HEK293T (cell line): ENCODE results near the gene C1orf116.

ENCODE experiments used
- CTCF ChIA-PET: fragments of 350-600 bp; formaldehyde crosslinking; extraction: SDS; loops from one replicate; lab custom pipeline; 2021; ENCODE audit warnings: antibody characterized with exemption, inconsistent platforms; lab: Yijun Ruan, JAX
- POLR2A ChIA-PET: fragments of 350-600 bp; formaldehyde crosslinking; extraction: SDS; loops from one replicate; lab custom pipeline; 2020; ENCODE audit warnings: antibody characterized with exemption, inconsistent platforms; lab: Yijun Ruan, JAX
- DNase-seq: peaks from one replicate; pipeline ENCODE4 v3.0.0; 2012; ENCODE audit warnings: mixed read lengths; ENCODE audit errors: extremely low spot score
- ARNT ChIP-seq: fragments of 450-650 bp; IDR thresholded peaks from 2 replicates; pipeline ENCODE4 v1.6.1; 2017; ENCODE audit warnings: mild to moderate bottlenecking
- BHLHE40 ChIP-seq: fragments of 450-650 bp; IDR thresholded peaks from 2 replicates; pipeline ENCODE4 v1.6.1; 2016; ENCODE audit warnings: mild to moderate bottlenecking, moderate library complexity, borderline replicate concordance
- CTBP1 ChIP-seq: fragments of 450-650 bp; IDR thresholded peaks from 2 replicates; pipeline ENCODE4 v1.6.1; 2016; ENCODE audit warnings: borderline replicate concordance
- ELF4 ChIP-seq: fragments of 450-650 bp; IDR thresholded peaks from 2 replicates; pipeline ENCODE4 v1.6.1; 2017; ENCODE audit warnings: antibody characterized with exemption
- FOXA1 ChIP-seq: fragments of 450-650 bp; IDR thresholded peaks from 2 replicates; pipeline ENCODE4 v1.6.1; 2016; ENCODE audit warnings: mild to moderate bottlenecking
- FOXK2 ChIP-seq: fragments of 450-650 bp; IDR thresholded peaks from 2 replicates; pipeline ENCODE4 v1.6.1; 2016; ENCODE audit warnings: mild to moderate bottlenecking
- FOXM1 ChIP-seq: fragments of 450-650 bp; IDR thresholded peaks from 2 replicates; pipeline ENCODE4 v1.6.1; 2017; ENCODE audit warnings: mild to moderate bottlenecking, borderline replicate concordance
- HDGF ChIP-seq: fragments of 450-650 bp; IDR thresholded peaks from 2 replicates; pipeline ENCODE4 v1.6.1; 2017; ENCODE audit warnings: antibody characterized with exemption, borderline replicate concordance
- L3MBTL2 ChIP-seq: fragments of 450-650 bp; conservative IDR thresholded peaks from 2 replicates; pipeline ENCODE4 v1.6.1; 2016; ENCODE audit warnings: mild to moderate bottlenecking
- LEF1 ChIP-seq: fragments of 450-650 bp; IDR thresholded peaks from 2 replicates; pipeline ENCODE4 v1.6.1; 2017; ENCODE audit warnings: mild to moderate bottlenecking, borderline replicate concordance
- NFRKB ChIP-seq: fragments of 450-650 bp; IDR thresholded peaks from 2 replicates; pipeline ENCODE4 v1.6.1; 2016; ENCODE audit warnings: mild to moderate bottlenecking, moderate library complexity
- SP1 ChIP-seq: fragments of 450-650 bp; IDR thresholded peaks from 2 replicates; pipeline ENCODE4 v1.6.1; 2017
- SUZ12 ChIP-seq: fragments of 450-650 bp; IDR thresholded peaks from 2 replicates; pipeline ENCODE4 v1.6.1; 2016; ENCODE audit warnings: mild to moderate bottlenecking
- TARDBP ChIP-seq: fragments of 450-650 bp; IDR thresholded peaks from 2 replicates; pipeline ENCODE4 v1.6.1; 2016
- ZNF384 ChIP-seq: fragments of 450-650 bp; IDR thresholded peaks from 2 replicates; pipeline ENCODE4 v1.6.1; 2016
- TF ChIP-seq, protein P1 (sequence below): fragments of 450-650 bp; IDR thresholded peaks from 2 replicates; pipeline ENCODE4 v1.6.1; 2016

Gene C1orf116

DNA sequence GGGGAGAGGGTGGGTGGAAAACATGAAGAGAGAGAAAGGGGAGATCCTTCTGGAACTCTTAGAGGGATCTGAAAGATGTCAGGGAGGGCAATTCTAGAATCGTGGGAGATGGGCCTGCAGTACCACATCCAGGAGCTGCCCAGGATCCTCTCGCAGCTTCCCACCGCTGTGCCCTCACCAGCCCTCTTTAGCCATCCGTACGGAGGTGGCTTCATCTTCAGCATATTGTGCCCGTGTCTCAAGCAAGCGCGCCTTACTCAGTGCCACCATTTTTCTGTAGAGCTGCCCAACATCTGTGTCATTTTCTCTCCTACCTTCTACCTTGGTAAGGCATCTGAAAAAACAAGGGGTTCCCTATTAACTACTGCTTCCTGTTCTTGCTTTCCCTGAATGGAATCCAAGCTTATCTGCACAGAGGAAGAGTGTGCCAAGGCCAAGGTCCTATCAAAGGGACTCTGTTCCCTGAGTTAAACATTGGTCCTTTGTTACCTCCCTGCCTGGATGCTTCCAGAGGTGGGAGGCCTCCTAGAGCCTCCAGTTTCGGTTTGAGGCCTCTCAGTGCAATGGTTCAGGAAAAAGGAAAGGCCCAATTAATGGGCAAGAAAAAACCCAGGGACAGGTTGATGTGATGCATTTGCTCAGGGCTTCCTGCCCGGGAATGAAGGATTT is 23.2 kb downstream of the C1orf116 start:
- CTCF ChIA-PET, result no interaction called here
- POLR2A ChIA-PET, result interaction anchor here (1.2 kb wide), 1 partner anchor 43 kb away, joined by 4 read pairs; the partner anchor contains the start of gene PFKFB2
- TF ChIP-seq SUZ12, result no peak
- TF ChIP-seq ZNF384, result no peak
- no peak for TF ChIP-seq HDGF
- no peak for TF ChIP-seq FOXA1
- TF ChIP-seq LEF1, result no peak

DNA sequence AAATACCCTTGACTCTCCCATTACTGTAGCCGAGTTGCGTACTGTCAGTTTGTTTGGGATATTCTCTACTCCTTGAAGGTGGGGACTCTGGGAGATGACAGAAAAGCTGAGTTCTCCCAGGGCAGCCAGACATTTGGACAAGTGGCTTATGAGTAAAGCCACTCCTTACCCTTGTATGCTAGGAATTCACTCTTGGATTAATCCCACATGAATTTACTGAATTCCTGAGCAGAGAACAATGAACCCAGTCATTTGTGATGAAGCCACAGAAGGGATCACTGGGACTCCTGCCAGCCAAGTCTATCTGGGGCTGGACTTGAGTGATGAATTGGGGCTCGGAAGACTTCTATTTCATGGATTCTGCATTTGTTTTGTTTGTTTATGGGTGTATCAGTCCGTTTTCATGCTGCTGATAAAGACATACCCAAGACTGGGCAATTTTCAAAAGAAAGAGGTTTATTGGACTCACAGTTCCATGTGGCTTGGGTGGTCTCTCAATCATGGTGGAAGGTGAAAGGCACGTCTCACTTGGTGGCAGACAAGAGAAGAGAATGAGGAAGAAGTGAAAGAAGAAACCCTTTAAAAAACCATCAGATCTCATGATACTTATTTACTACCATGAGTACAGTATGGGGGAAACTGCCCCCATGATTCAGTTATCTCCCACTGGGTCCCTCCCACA is 25.1 kb downstream of the C1orf116 start:
- ChIA-PET CTCF (no interaction called here), POLR2A (no interaction called here)
- no peak for TF ChIP-seq FOXM1
- no peak for TF ChIP-seq HDGF
- no peak for TF ChIP-seq ELF4
- no peak for TF ChIP-seq CTBP1
- no peak for TF ChIP-seq FOXK2
- TF ChIP-seq NFRKB, result no peak
- TF ChIP-seq ZNF384, result no peak
- no peak for TF ChIP-seq LEF1
- no peak for TF ChIP-seq SUZ12
- TF ChIP-seq TARDBP, result no peak
- no peak for TF ChIP-seq L3MBTL2
- TF ChIP-seq FOXA1, result no peak
- no peak for TF ChIP-seq BHLHE40
- TF ChIP-seq ARNT, result no peak
- TF ChIP-seq, protein P1, sequence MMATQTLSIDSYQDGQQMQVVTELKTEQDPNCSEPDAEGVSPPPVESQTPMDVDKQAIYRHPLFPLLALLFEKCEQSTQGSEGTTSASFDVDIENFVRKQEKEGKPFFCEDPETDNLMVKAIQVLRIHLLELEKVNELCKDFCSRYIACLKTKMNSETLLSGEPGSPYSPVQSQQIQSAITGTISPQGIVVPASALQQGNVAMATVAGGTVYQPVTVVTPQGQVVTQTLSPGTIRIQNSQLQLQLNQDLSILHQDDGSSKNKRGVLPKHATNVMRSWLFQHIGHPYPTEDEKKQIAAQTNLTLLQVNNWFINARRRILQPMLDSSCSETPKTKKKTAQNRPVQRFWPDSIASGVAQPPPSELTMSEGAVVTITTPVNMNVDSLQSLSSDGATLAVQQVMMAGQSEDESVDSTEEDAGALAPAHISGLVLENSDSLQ, result no peak
- TF ChIP-seq SP1, result no peak
- DNase-seq, result no peak

More for the DNA sequence above, 23.2 kb downstream of the C1orf116 start:
- no peak for DNase-seq

DNA sequence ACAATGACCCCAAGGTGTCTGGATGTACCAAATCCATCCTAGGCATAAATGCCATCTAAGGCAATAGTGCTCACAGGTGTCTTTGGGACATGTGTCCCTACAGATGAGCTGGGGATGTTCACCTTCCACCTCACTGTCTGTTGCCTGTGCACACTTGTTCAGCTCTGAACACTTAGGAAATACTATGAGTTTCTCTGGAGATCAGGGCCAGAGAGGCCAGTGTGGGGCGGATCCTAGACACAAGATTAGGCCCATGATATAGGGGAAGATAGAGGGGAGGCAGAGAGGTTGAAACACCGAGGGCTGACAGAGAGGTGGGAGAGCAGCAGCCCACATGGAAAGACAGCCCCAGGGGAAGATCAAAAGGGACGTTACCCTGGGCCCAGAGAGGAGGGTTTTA is 25.6 kb downstream of the C1orf116 start:
- no peak for DNase-seq
- ChIA-PET CTCF (interaction anchor here (0.6 kb wide), 1 partner anchor 791 kb away, joined by 3 read pairs; no protein-coding TSS in a partner anchor), POLR2A (no interaction called here)
- no peak for TF ChIP-seq SP1
- TF ChIP-seq CTBP1, result no peak
- TF ChIP-seq ZNF384, result no peak
- no peak for TF ChIP-seq FOXK2

DNA sequence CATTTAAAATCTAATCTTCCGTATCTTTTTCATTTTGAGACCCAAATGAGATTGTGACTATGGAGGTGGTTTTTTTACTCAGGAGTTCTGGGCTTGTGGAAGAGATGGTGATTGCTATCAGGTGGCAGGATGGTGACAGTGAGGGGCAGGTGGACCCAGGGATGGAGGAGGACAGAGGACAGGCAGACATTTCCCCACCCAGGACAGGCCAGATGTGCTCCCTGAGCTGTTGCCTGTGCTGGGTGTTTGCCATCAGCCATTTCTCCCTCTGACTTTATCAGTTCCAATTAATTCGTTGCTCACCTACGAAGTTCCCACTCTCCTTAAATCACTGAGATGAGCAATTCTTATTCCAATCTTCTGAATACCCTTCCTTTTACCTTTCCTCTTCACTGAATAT is 26.5 kb downstream of the C1orf116 start:
- POLR2A ChIA-PET, result no interaction called here
- no peak for DNase-seq
- TF ChIP-seq HDGF (no peak), ELF4 (no peak), FOXM1 (no peak), NFRKB (no peak), TARDBP (no peak), SUZ12 (no peak), ARNT (no peak), ZNF384 (no peak), CTBP1 (no peak), SP1 (no peak), BHLHE40 (no peak), FOXA1 (no peak), LEF1 (no peak), L3MBTL2 (no peak), FOXK2 (no peak)
- TF ChIP-seq, protein P1, result no peak
- CTCF ChIA-PET, result interaction anchor here (0.7 to 0.8 kb wide), 2 partner anchors 16 to 93 kb away, joined by 3 read pairs; no protein-coding TSS in a partner anchor

DNA sequence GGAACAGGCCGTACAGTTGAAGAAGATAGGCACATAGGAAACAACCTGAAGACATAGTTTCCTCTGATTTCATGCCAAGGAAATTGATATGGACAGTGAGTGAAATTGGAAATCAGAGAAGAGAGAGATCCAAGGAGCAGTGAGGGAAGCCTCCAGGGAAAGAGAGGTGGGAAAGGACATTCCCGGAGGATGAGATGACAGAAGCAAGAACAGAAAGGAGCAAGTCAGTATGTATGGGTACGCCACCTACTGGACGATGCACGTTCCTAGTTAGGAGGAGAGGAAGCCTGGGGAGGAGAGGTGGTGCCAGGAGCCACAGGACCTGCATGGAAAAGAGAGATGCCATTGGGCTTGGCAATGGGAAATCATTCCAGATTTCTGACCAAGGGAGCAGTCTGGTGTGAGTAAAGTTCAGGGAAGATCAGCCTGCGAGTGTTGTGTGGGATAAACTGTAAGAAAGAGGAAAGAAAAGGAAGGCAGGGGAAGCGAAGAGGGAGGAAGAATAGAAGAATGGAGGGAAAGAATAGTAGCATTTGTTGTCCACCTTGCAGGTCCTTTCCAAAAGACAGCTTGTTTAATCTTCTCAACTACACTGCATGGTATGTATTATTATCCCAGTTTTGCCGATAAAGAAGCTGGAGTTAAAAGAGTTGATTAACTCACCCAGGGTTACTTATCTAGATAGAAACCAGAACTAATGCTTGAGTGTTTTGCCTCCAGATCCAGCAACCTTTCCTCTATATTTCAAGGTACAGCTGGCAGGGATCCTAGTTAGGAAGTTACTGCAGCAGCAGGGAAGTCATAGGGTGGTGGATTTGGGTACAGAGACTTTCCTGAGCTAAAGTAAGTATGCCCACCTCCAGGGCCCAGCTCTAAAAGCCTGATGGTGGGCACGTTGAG is 27.4 kb downstream of the C1orf116 start:
- peak; percentile 80 for DNase-seq
- TF ChIP-seq ZNF384 (no peak), FOXM1 (no peak), ARNT (no peak), CTBP1 (no peak), TARDBP (no peak), SUZ12 (no peak)
- ChIA-PET CTCF (interaction anchor here (0.7 to 1.5 kb wide), 4 partner anchors 14 to 92 kb away, joined by 3 to 6 read pairs (median 4); no protein-coding TSS in a partner anchor), POLR2A (no interaction called here)

DNA sequence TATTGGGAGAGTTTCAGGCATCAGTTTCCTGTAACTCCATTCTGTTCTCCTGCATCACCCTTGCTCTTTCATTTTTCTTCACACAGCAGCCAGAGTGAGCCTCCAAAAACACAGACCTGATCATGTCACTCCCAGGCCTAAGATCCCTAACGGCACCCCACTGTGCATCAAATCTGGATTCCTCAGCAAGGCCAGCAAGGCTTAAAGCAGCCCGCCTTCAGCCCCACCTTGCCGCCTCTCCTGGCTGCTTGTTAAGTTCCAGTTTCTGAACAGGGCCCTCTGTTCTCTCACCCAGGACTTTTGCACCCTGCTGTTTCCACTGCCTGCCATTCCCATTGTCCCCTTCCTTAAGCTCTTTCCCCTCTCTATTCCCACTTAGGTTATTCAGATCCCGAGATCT is 29.3 kb downstream of the C1orf116 start:
- ChIA-PET CTCF (no interaction called here), POLR2A (no interaction called here)
- no peak for DNase-seq
- no peak for TF ChIP-seq FOXA1
- TF ChIP-seq, protein P1, result no peak
- TF ChIP-seq SUZ12, result no peak
- no peak for TF ChIP-seq HDGF
- TF ChIP-seq ELF4, result no peak
- TF ChIP-seq FOXM1, result no peak
- no peak for TF ChIP-seq NFRKB
- TF ChIP-seq SP1, result no peak
- no peak for TF ChIP-seq ZNF384
- TF ChIP-seq ARNT, result no peak
- TF ChIP-seq LEF1, result no peak
- TF ChIP-seq BHLHE40, result no peak
- no peak for TF ChIP-seq TARDBP
- TF ChIP-seq FOXK2, result no peak
- no peak for TF ChIP-seq CTBP1
- no peak for TF ChIP-seq L3MBTL2
